HepG2 (cell line): ENCODE results near the gene HTR7. TPM values are rescaled to one million over a fixed set of nuclear protein-coding genes. Genes with fewer than 3 reads are reported as not detected.

Experiments
- AFF4 ChIP-seq: sonication (generic); formaldehyde crosslinking; IDR thresholded peaks from 2 replicates; pipeline ENCODE4 v1.4.0; 2020; ENCODE audit warnings: missing genetic modification reagents
- CENPBD1 ChIP-seq: sonication (generic); formaldehyde crosslinking; IDR thresholded peaks from 2 replicates; pipeline ENCODE4 v1.8.0; 2022; ENCODE audit warnings: missing genetic modification reagents, low read depth, mild to moderate bottlenecking, borderline replicate concordance
- HINFP ChIP-seq: sonication (generic); formaldehyde crosslinking; IDR thresholded peaks from 2 replicates; pipeline ENCODE4 v1.4.0; 2020; ENCODE audit warnings: low read depth, mild to moderate bottlenecking, missing genetic modification reagents
- MYPOP ChIP-seq: sonication (generic); formaldehyde crosslinking; IDR thresholded peaks from 2 replicates; pipeline ENCODE4 v1.8.1; 2023; ENCODE audit warnings: mild to moderate bottlenecking, moderate library complexity, missing genetic modification reagents
- RBM39 ChIP-seq: fragments of 200-400 bp; formaldehyde crosslinking; IDR thresholded peaks from one replicate; pipeline ENCODE4 v1.6.1; 2018; ENCODE audit warnings: antibody characterized with exemption, mild to moderate bottlenecking, low read depth, low read length; ENCODE audit not compliant: poor library complexity, severe bottlenecking
- TAF1 ChIP-seq: sonication (generic); formaldehyde crosslinking; IDR thresholded peaks from 2 replicates; pipeline ENCODE4 v1.4.0; 2020; ENCODE audit warnings: missing genetic modification reagents
- THAP9 ChIP-seq: sonication (generic); formaldehyde crosslinking; IDR thresholded peaks from 2 replicates; pipeline ENCODE4; 2020; ENCODE audit warnings: missing genetic modification reagents, mild to moderate bottlenecking, borderline replicate concordance
- ZBTB44 ChIP-seq: sonication (generic); formaldehyde crosslinking; IDR thresholded peaks from 2 replicates; pipeline ENCODE4 v1.4.0; 2020; ENCODE audit warnings: missing genetic modification reagents
- ZNF260 ChIP-seq: sonication (generic); formaldehyde crosslinking; IDR thresholded peaks from 2 replicates; pipeline ENCODE4 v1.4.0; 2020; ENCODE audit warnings: missing genetic modification reagents, low read depth, mild to moderate bottlenecking, borderline replicate concordance
- ZNF382 ChIP-seq: sonication (generic); formaldehyde crosslinking; IDR thresholded peaks from 2 replicates; pipeline ENCODE4 v1.5.0; 2020; ENCODE audit warnings: missing genetic modification reagents, mild to moderate bottlenecking, borderline replicate concordance
- ZNF496 ChIP-seq: sonication (generic); formaldehyde crosslinking; IDR thresholded peaks from 2 replicates; pipeline ENCODE4 v1.8.1; 2023; ENCODE audit warnings: mild to moderate bottlenecking, moderate library complexity, missing genetic modification reagents; ENCODE audit not compliant: insufficient replicate concordance
- ZNF737 ChIP-seq: sonication (generic); formaldehyde crosslinking; IDR thresholded peaks from 2 replicates; pipeline ENCODE4 v1.5.0; 2020; ENCODE audit warnings: missing genetic modification reagents, mild to moderate bottlenecking, borderline replicate concordance
- polyA plus RNA-seq, 8 experiments: library from polyadenylated mRNA; depleted of rRNA in 3 of 8; stranded (reverse) in 7 of 8; unstranded in 1 of 8; fragments of >200 nt; fragmentation: Illumina TruSeq in 4 of 8; extraction: Trizol in 4 of 8; gene quantifications; 2 replicates each; pipeline versions ENCODE4 v1.2.1 to v1.2.3, GENCODE V29; 2011 to 2016; ENCODE audit warnings: low read depth in 4 of 8, missing spikeins in 1 of 8, mixed read lengths in 1 of 8; ENCODE audit not compliant: insufficient read depth in 1 of 8
- total RNA-seq, 5 experiments: library from RNA; depleted of rRNA; stranded (reverse); fragments of >200 nt; fragmentation: Illumina TruSeq; extraction: Trizol; gene quantifications; 2 replicates each; pipeline ENCODE4 v1.2.3, GENCODE V29; 2016; ENCODE audit warnings: low read depth in 1 of 5

Gene HTR7
- total and polyA plus RNA-seq, 2 of the 13 experiments (the other 11 are each of a cell fraction or from before 2014, with no cell fraction given): 0.04 TPM; not detected in 1

GRCh38 chr10:90871766-90872647 is 14.2 kb upstream of the HTR7 start, which contains the start of gene RPP30 (continued):
- no peak for TF ChIP-seq MYPOP
- no peak for TF ChIP-seq ZNF496
- TF ChIP-seq HINFP (CRISPR knock-in tag): no peak
- TF ChIP-seq ZNF737: 0 out of 2 replicates have a peak, but pooled peaks have one; percentile 80
- TF ChIP-seq ZBTB44 (CRISPR knock-in tag): no peak; the same call in 1 of the 2 replicates
- TF ChIP-seq THAP9 (CRISPR knock-in tag): peak; percentile 73; the same call in 1 of the 2 replicates
- 0 out of 2 replicates have a peak, but pooled peaks have one; percentile 58 for TF ChIP-seq ZNF260
- no peak for TF ChIP-seq ZNF382
- TF ChIP-seq RBM39: no peak
- 0 out of 2 replicates have a peak, but pooled peaks have one; percentile 24 for TF ChIP-seq CENPBD1 (CRISPR knock-in tag)
- no peak for TF ChIP-seq AFF4 (CRISPR knock-in tag)
- peak; percentile 87 for TF ChIP-seq TAF1 (CRISPR knock-in tag)
